C4-2B (cell line): Measurements from ENCODE around the gene WWP2.

Experiments used
- H3K27ac ChIP-seq: fragments of 450-650 bp; 2 replicates; pipeline ENCODE4 v1.5.1; 2017
- ZFX ChIP-seq: fragments of 450-650 bp; IDR thresholded peaks from 2 replicates; pipeline ENCODE4 v1.6.1; 2017
- TF ChIP-seq, protein P1 (sequence below): fragments of 450-650 bp; conservative IDR thresholded peaks from 2 replicates; pipeline ENCODE4 v1.5.1; 2017; ENCODE audit warnings: mild to moderate bottlenecking

Gene WWP2

DNA sequence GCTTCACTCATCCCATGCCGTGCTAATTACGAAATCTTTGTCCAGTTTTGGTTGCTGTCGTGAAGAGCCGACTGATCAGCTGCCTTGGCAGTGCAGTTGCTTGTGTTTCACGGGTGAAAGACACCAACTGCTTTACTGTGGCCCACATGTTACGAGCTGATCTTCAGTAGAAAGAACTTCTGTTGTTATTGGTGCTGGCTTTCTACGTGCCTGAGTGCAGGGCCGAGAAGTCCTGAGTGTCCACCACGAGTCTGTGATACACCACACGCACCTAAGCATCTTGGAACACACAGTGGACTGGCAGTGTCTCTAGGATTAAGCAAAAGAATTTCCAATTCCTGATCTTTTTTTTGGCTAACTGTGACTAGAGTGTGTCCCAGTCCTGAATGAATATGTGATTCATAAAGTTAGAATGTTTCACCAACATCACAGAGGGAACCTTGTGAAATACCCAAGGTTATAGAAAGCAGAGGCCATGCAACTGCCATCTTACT is 118.6 kb downstream of the WWP2 start:
- no peak for TF ChIP-seq ZFX
- TF ChIP-seq, protein P1, sequence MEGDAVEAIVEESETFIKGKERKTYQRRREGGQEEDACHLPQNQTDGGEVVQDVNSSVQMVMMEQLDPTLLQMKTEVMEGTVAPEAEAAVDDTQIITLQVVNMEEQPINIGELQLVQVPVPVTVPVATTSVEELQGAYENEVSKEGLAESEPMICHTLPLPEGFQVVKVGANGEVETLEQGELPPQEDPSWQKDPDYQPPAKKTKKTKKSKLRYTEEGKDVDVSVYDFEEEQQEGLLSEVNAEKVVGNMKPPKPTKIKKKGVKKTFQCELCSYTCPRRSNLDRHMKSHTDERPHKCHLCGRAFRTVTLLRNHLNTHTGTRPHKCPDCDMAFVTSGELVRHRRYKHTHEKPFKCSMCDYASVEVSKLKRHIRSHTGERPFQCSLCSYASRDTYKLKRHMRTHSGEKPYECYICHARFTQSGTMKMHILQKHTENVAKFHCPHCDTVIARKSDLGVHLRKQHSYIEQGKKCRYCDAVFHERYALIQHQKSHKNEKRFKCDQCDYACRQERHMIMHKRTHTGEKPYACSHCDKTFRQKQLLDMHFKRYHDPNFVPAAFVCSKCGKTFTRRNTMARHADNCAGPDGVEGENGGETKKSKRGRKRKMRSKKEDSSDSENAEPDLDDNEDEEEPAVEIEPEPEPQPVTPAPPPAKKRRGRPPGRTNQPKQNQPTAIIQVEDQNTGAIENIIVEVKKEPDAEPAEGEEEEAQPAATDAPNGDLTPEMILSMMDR = no peak
- H3K27ac ChIP-seq = no peak overlapping the region

DNA sequence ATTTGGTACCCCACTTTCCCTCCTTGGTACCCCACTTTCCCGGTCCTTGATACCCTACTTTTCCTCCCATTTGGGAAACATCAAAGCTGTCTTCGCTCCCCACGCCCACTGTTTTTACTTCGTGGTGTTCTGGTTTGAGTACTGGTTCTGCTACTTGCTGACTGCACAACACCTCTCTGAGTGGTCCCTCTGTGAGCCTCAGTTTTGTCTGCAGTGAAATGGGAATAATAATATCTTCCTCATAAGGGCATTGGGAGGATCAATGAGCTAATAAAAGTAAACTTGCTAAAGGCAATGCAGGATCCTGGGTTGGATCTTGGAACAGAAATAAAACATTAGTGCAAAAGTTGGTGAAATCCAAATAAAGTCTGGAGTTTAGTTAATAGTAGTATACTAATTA is 119.0 kb downstream of the WWP2 start:
- H3K27ac ChIP-seq = no peak overlapping the region

DNA sequence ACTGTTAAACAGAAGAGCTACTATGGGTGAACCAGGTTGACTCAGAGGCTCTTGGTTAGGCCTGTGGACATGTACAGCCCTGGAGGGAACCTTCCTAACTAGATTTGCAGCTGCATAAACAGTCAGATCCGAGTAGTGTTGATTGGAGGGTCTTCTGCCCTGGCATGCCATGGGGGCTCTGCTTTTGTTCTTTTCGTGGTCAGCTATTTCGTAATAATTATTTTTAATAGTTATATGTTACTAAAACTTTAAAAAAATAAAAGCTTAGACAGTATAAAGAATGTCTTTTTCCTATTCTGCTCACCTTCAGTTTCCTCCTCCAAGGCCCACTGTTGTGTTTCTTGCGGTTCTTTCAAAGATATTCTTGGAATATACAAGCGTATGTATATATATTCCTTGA is 121.6 kb downstream of the WWP2 start:
- H3K27ac ChIP-seq = no peak overlapping the region
- no peak for TF ChIP-seq ZFX
- TF ChIP-seq, protein P1 = no peak

More for the DNA sequence above, 119.0 kb downstream of the WWP2 start:
- TF ChIP-seq, protein P1 = no peak
- no peak for TF ChIP-seq ZFX

DNA sequence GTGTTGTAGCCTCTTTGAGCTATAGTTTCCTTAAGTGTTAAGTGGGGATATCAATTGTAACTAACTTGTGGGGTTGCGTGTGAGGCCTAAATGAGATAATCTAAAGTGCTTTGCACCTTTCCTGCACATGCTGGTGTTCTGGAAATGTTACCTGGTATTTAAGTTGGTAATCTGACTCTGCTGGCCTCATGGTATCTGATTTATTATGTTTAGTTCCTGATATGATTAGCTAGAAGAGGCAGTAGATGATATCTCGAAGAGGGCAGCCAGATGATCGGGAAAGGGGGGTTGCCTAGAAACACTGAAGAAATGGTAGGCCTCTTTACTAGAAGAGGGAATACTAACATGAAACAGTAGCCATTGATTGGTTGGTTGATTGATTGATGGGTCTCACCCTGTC is 123.6 kb downstream of the WWP2 start:
- TF ChIP-seq, protein P1 = no peak
- TF ChIP-seq ZFX = no peak
- H3K27ac ChIP-seq = no peak overlapping the region

DNA sequence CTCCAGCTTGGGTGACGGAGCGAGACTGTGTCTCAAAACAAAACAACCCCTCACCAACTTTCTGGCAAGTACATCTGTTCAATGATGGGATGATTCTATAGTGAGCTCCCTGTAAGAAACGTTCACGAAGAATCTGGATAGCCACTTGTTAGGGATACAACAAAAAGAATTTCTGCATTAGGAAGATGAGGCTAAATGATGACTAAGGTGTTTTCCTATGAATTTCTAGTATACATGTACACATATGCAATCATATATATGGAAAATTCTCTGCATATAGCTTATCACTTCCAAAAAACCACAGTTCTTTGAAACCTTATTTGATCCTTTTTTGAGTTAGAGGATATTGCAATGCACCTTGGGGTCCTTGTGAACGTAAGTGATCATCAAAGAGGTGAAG is 124.6 kb downstream of the WWP2 start:
- H3K27ac ChIP-seq = no peak overlapping the region
- no peak for TF ChIP-seq ZFX
- TF ChIP-seq, protein P1 = no peak

DNA sequence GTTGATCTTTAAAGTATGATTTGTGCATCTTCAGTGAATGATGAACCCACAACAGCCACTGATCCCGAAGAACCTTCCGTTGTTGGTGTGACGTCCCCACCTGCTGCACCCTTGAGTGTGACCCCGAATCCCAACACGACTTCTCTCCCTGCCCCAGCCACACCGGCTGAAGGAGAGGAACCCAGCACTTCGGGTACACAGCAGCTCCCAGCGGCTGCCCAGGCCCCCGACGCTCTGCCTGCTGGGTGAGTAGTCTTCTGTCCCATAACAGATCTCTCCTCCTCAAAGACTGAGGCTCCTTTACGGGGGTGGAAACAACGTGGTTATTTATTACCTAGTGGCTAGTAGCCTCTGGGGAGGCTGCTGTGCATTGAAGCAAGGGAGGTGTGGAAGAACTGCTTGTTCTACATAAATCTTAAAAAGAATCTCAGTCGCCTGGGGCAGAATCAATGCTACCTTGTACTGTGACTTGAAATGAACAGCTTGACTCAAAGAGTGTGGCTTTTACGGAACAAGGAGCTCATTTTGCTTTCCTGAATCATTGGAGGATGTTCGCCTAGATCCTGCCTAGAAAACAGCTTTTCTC is 126.0 kb downstream of the WWP2 start:
- no peak overlapping the region for H3K27ac ChIP-seq
- TF ChIP-seq, protein P1 = no peak
- TF ChIP-seq ZFX = no peak

DNA sequence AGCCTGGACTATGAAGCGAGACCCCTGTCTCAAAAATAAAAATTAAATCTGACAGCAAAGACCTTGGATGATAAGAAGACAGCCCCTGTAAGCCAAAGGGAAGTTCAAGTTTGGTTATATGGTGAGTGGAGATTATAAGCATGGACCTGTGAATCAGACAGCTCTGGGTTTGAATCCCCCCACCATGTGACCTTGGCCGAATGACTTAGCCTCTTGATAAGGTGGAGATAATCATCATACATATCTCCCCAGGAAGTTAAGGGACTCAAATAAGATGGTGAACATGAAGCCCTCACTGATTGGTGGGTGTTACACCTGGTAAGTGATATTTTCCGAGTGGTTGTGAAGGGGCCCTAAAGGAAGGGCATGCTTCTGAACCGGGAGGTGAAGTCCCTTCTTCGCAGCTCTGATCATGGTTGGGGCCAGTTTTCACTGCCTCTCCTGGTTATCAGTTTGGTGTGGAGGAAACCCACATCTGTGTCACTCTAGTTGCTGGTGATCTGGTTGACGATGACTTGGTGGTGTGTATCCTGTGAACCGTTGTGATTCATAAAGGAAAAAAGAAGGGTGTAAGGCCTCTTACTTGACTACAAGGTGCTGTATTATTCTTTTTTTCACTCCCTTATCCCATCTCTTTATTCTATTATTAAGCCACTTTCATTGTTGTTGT is 127.3 kb downstream of the WWP2 start:
- TF ChIP-seq, protein P1 = no peak
- no peak for TF ChIP-seq ZFX
- no peak overlapping the region for H3K27ac ChIP-seq
